GM21717 (cell line): ENCODE measurements around the gene ADGRD2.
"Not testable (repeated sequence)": the region's sequence is repeated elsewhere in the genome, so short reads cannot be mapped to it uniquely, and the experiment has no call there.

Experiments
- ATAC-seq: cut with Tn5 transposase; IDR thresholded peaks from one replicate; pipeline ENCODE4 v1.9.1; 2021; ENCODE audit warnings: mild to moderate bottlenecking, moderate library complexity; ENCODE audit not compliant: unreplicated experiment

The ADGRD2 gene

DNA sequence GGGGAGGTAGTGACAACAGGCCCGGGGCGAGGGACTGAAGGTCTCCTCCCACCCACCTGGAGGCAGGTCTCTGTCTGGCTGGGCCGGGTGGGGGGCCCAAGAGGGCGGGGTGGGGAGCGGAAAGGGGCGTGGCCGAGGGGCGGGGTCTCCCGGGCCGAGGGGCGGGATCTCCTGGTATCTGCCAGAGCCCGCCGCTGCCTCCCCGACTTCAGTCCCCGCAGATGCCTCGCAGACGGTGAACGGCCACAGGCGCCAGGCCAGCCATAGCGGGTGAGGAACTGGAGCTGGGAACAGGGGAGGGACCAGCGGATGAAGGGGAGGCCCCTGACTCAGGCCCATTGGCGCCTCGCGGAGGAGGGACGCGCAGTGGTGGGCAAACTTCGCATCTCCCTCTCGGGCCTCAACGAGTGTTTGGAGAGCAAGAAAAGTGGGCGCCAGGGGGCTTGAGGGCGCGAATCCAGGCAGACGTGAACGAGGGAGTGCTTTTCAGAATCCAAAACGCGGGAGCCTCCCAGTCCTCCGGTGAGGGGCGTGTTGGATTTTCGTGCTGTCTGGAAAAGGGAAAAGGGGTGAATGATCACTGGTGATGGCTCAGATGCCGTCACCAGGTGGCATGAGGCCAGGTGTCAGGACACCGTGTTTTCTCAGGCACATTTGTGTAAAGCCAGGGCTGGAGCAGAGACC lies at the start of gene ADGRD2:
Gene ADGRD2, plus strand, starts transcription at position 211 of the 684 bp plus-strand sequence. CDS start 1,216 bp downstream, outside the sequence.
- no peak for ATAC-seq

- ATAC-seq = no peak
These were observed 47.0 kb upstream of the ADGRD2 start for GRCh38 chr9:124403246-124403645.

GRCh38 chr9:124409410-124409809 lies 40.8 kb upstream of the ADGRD2 start:
- ATAC-seq = no peak

GRCh38 chr9:124410321-124410913 lies 39.8 kb upstream of the ADGRD2 start:
- ATAC-seq = no peak

DNA sequence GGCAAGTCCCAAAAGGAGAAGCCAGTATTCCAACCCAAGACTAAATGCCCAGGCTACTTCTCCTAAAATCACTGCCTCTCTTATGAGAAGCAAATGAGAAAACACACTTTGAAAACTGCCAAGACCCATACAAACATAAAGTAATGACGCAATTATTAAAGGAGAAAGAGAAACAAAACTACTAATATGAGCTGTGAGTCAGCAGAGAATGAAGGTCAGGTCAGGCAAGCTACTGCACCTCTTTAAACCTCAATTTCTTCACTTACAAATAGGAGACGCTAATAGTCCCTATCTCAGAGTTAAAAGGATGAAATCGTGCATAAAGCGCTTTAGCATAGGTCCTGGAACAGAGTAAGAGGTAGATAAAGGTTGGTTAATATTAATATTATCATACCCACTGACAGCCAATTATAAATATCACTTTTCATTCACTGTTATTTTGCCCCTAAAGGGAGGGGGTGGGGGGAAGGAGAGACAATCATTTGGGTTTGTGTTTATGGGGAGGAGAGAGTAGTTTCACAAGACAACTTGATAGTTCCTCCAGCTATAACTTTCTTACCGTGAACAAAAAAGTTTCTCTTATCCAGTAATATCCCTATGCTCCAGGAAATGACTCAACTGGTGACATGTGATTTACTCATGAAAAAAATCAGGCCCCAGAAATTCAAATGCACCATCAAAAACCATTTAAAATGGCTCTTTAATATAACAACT lies 38.6 kb upstream of the ADGRD2 start:
- ATAC-seq = no peak

GRCh38 chr9:124412228-124412575 lies 38.0 kb upstream of the ADGRD2 start:
- no peak for ATAC-seq

- no peak for ATAC-seq
These were observed 35.6 kb upstream of the ADGRD2 start for GRCh38 chr9:124414612-124415011.

GRCh38 chr9:124415102-124415851 lies 35.0 kb upstream of the ADGRD2 start, which contains the start of gene PSMB7:
PSMB7 (minus strand) TSS chr9:124415442; CDS start chr9:124415425, 17 bp downstream.
- ATAC-seq = peak; percentile 89

DNA sequence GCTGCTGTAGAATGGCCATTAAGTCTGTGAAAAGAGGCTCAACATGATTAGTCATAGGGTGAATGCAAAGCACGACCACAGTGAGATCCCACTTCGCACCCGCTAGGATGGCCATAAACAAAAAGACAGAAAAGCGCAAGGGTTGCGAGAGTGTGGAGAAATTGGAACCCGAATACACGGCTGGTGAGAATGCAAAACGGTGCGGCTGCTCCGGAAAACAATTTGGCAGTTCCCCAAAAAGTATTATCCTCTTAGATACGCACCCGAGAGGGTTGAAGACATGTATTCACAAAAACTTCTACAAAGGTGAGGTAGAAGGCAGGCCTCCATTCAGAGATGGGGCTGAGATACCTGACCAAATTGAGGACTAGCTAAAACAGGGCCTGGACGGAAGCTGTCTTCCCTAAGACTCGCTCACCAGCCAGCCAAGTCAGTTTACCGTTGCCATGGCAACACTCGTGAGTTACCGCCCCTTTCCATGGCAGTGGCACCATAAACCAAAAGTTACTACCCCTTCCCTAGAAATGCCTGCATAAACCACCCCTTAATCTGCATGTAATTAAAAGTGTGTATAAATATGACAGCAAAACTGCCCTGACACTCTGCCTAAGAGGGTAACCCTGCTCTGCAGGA lies 34.3 kb upstream of the ADGRD2 start:
- ATAC-seq = no peak

DNA sequence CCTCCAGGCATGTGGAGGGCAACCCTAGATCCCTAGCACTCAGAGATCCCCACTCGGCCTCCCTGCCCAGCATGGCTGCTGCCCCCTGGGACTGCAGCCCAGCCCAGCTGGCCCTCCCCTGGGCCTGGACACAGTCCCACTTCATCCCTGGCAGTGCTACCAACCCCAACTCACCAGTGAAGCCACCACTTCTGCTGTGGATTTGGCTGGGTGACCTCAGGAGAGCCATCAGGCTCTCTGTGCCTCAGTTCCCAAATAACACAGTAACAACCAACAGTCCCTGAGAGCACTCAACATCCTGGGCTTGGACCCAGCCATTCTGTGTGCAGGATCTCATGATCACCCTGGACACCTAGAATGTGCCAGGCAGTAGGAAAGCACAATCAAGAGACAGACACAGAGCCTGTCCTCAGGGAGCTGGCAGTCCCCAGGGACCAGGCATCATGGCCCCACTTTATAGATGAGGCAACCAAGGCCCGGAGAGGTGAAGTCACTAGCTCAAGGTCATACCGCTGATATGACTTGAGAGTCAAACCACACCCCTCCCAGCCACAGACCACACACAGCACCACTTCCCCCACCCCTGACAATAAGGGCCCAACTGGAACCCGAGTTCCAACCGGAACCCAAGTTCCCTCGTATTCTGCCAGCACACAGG lies 30.3 kb upstream of the ADGRD2 start:
- no peak for ATAC-seq

DNA sequence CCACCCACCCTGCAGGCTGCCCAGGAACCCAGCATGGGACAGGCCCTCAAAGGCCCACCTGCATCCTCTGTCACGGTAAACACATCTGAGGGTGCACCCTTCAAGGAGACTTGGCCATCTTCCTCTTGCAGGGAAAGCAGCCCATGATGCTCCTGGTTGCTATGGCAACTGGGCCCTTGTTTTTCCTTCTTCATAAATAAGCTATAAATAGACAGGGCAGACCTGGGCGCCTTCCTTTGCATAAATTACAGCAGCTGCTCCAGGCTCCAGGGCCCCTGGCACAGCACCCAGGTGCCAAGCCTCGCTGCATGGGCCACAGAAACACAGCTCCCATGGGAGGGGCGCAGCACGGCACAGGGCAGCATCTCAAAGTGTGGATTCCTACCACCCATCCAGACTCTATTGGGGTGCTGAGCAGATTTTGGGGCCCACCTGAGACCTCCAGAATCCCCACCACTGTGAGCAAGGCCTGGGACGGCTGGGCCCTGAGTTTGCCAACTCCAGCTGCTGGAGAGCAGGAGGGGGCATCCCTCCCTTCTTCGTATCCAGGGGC lies 29.2 kb upstream of the ADGRD2 start:
- ATAC-seq = no peak

DNA sequence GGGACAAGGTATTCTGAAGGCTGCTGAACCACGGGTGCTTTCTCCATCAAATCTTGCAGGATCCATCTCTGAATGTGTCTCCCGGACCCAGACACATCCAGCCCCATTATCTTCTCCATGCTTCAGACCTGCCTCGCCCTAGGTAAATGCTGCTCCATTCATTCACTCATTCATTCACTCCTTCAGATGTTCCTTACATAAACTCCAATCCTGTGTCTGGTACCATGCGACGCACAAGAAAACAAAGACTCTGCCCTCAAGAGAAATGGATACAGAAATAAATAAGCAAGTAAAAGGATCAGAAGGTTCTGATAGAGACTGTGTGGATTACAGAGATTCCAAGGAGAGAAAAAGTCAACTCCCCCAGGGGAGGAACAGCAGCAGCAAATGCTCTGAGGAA lies 27.1 kb upstream of the ADGRD2 start:
- no peak for ATAC-seq

DNA sequence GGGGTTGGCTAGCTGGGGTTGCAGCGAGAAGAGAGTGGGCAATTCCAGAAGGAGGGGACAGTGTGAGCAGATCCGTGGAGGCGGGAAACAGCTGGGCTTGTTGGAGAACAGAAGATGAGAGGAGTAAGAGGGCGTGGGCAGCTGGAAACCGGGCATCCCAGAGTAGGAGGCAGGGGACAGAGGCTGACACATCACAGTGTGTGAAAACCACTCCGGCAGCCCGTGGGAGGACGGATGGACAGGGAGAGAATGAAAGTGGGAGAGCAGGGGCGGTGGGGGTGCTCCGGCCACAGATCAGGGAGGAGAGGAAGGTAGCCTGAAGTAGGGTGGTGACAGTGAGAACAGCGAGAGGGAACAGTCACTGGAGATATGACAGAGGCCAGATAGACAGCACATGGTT lies 26.7 kb upstream of the ADGRD2 start:
- no peak for ATAC-seq

DNA sequence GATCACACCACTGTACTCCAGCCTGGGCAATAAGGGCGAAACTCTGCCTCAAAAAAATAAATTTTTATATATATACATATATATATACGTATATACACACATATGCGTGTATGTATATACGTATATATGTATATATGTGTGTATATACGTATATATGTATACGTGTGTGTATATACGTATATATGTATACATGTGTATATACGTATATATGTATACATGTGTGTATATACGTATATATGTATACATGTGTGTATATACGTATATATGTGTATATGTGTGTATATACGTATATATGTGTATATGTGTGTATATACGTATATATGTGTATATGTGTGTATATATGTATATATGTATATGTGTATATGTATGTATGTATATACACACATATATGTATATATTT lies 24.5 kb upstream of the ADGRD2 start:
- ATAC-seq = not testable (repeated sequence)

GRCh38 chr9:124426361-124426760 lies 23.9 kb upstream of the ADGRD2 start:
- ATAC-seq = no peak

- ATAC-seq = no peak
These were observed 23.0 kb upstream of the ADGRD2 start for GRCh38 chr9:124427281-124427680.

DNA sequence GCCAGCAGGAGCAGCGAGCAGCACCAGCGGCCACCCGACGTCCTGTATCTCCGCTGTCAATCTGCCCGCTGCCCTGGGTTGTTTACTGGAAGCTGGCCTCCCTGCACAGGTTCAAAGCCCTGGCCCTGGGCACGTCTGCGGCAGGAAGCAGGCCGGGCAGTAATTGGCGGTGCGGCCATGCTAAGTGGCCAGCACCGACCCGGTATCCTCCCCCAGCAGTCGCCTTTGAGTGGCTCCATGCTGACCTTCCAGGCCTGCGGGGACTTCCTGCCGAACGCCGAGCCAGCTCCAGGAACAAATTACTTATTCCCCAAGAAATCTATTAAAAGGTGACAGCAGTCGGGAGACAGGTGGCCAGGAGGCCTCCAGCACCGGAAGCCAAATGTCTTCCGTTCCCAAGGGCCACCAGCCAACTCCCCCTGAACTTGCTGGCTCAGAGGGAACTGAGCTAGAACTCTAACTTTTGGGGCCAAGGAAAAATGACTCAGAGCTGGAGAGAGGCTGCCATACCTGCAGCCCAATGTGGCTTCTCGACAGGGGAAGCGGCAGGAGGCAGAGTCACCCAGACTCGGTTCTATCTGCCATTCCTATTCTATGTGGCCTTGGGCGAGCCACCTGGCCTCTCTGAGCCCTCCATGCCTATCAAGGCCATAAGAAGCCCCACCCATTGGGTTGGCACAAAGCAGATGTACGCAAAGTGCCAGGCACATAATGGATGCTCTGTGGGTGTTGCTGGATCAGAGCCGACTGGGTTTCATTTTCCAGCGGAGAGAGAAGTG lies 21.3 kb upstream of the ADGRD2 start:
- ATAC-seq = no peak

- no peak for ATAC-seq
These were observed 20.8 kb upstream of the ADGRD2 start for GRCh38 chr9:124429530-124429867.

GRCh38 chr9:124436320-124436719 lies 13.9 kb upstream of the ADGRD2 start:
- no peak for ATAC-seq
